HEK293 (cell line): ENCODE data around the gene ZNF431.

Source experiments
- CTCF ChIA-PET: fragments of 350-600 bp; formaldehyde crosslinking; extraction: SDS; loops from one replicate; lab custom pipeline; 2021; ENCODE audit warnings: antibody characterized with exemption; lab: Yijun Ruan, JAX
- POLR2A ChIA-PET: fragments of 300-600 bp; formaldehyde crosslinking; extraction: SDS; loops from one replicate; lab custom pipeline; 2020; ENCODE audit warnings: antibody characterized with exemption, inconsistent platforms; lab: Yijun Ruan, JAX
- H3K27ac ChIP-seq: fragments of 200-500 bp; sonication (Bioruptor generic); 2 replicates; pipeline ENCODE4 v1.5.1; 2014; ENCODE audit warnings: low read depth, low read length, control low read depth, inconsistent platforms; ENCODE audit errors: extremely low read depth
- H3K36me3 ChIP-seq, 2 experiments: fragments of 200-500 bp in 1 of 2; sonication (Bioruptor generic) in 1 of 2; 1 replicate in 1 of 2; 2 replicates in 1 of 2; pipeline ENCODE4 v1.5.1; 2014 to 2017; ENCODE audit warnings: inconsistent platforms in 2 of 2, low read length in 2 of 2; ENCODE audit not compliant: control insufficient read depth in 2 of 2, insufficient read depth in 1 of 2
- H3K4me1 ChIP-seq: fragments of 200-500 bp; sonication (Bioruptor generic); 2 replicates; pipeline ENCODE4 v1.5.1; 2014; ENCODE audit warnings: mild to moderate bottlenecking, low read length, inconsistent platforms; ENCODE audit not compliant: control insufficient read depth, insufficient read depth
- H3K4me3 ChIP-seq: 2 replicates; pipeline ENCODE4 v1.5.1; 2011; ENCODE audit warnings: low read depth, mild to moderate bottlenecking, control low read depth, low read length, moderate library complexity
- H3K9me3 ChIP-seq: fragments of 200-500 bp; sonication (Bioruptor generic); 2 replicates; pipeline ENCODE4 v1.5.1; 2014; ENCODE audit warnings: low read depth, low read length, inconsistent platforms; ENCODE audit not compliant: control insufficient read depth, insufficient read depth
- KLF8 ChIP-seq: fragments of 450-650 bp; formaldehyde crosslinking; IDR thresholded peaks from 2 replicates; pipeline ENCODE4 v1.5.1; 2016; ENCODE audit warnings: missing biosample characterization, missing genetic modification characterization
- OVOL3 ChIP-seq: fragments of 450-650 bp; formaldehyde crosslinking; IDR thresholded peaks from 2 replicates; pipeline ENCODE4 v1.5.1; 2016; ENCODE audit warnings: missing biosample characterization, missing genetic modification characterization
- ZBTB17 ChIP-seq: fragments of 450-650 bp; formaldehyde crosslinking; IDR thresholded peaks from 2 replicates; pipeline ENCODE4 v1.5.1; 2016; ENCODE audit warnings: missing biosample characterization, missing genetic modification characterization
- ZBTB21 ChIP-seq: fragments of 450-650 bp; formaldehyde crosslinking; IDR thresholded peaks from 2 replicates; pipeline ENCODE4 v1.5.1; 2017; ENCODE audit warnings: missing biosample characterization, missing genetic modification characterization
- ZFP37 ChIP-seq: fragments of 450-650 bp; formaldehyde crosslinking; IDR thresholded peaks from 2 replicates; pipeline ENCODE4 v1.5.1; 2016; ENCODE audit warnings: missing biosample characterization, missing genetic modification characterization
- ZNF132 ChIP-seq: fragments of 450-650 bp; formaldehyde crosslinking; IDR thresholded peaks from 2 replicates; pipeline ENCODE4 v1.5.1; 2017; ENCODE audit warnings: missing biosample characterization, missing genetic modification characterization, borderline replicate concordance
- ZNF140 ChIP-seq: fragments of 450-650 bp; formaldehyde crosslinking; IDR thresholded peaks from 2 replicates; pipeline ENCODE4 v1.5.1; 2016; ENCODE audit warnings: missing biosample characterization, missing genetic modification characterization
- ZNF146 ChIP-seq: fragments of 450-650 bp; formaldehyde crosslinking; IDR thresholded peaks from 2 replicates; pipeline ENCODE4 v1.5.1; 2016; ENCODE audit warnings: missing biosample characterization, missing genetic modification characterization
- ZNF157 ChIP-seq: fragments of 450-650 bp; formaldehyde crosslinking; IDR thresholded peaks from 2 replicates; pipeline ENCODE4 v1.5.1; 2016; ENCODE audit warnings: missing biosample characterization, missing genetic modification characterization
- ZNF169 ChIP-seq: fragments of 450-650 bp; formaldehyde crosslinking; IDR thresholded peaks from 2 replicates; pipeline ENCODE4 v1.5.1; 2016; ENCODE audit warnings: missing biosample characterization, missing genetic modification characterization
- ZNF266 ChIP-seq: fragments of 450-650 bp; formaldehyde crosslinking; IDR thresholded peaks from 2 replicates; pipeline ENCODE4 v1.5.1; 2016; ENCODE audit warnings: missing biosample characterization, missing genetic modification characterization, low read depth
- ZNF274 ChIP-seq, 2 experiments: fragments of 200-500 bp in 1 of 2; fragments of 450-650 bp in 1 of 2; sonication (Bioruptor generic) in 1 of 2; formaldehyde crosslinking in 1 of 2; IDR thresholded peaks; 2 replicates each; pipeline versions ENCODE4 v1.5.1 to v1.6.1; 2014 to 2016; ENCODE audit warnings: borderline replicate concordance in 1 of 2, inconsistent platforms in 1 of 2, low read length in 1 of 2, missing biosample characterization in 1 of 2, missing genetic modification characterization in 1 of 2
- ZNF324 ChIP-seq: fragments of 450-650 bp; formaldehyde crosslinking; IDR thresholded peaks from 2 replicates; pipeline ENCODE4 v1.5.1; 2016; ENCODE audit warnings: missing biosample characterization, missing genetic modification characterization
- ZNF350 ChIP-seq: fragments of 450-650 bp; formaldehyde crosslinking; IDR thresholded peaks from 2 replicates; pipeline ENCODE4 v1.5.0; 2017; ENCODE audit warnings: missing biosample characterization, mild to moderate bottlenecking, missing genetic modification characterization
- ZNF416 ChIP-seq: fragments of 450-650 bp; formaldehyde crosslinking; IDR thresholded peaks from 2 replicates; pipeline ENCODE4 v1.5.1; 2016; ENCODE audit warnings: missing biosample characterization, missing genetic modification characterization
- ZNF529 ChIP-seq: fragments of 450-650 bp; formaldehyde crosslinking; IDR thresholded peaks from 2 replicates; pipeline ENCODE4 v1.5.1; 2017; ENCODE audit warnings: missing genetic modification characterization, missing biosample characterization; ENCODE audit not compliant: insufficient replicate concordance
- ZNF530 ChIP-seq: fragments of 450-650 bp; formaldehyde crosslinking; IDR thresholded peaks from 2 replicates; pipeline ENCODE4 v1.5.1; 2016; ENCODE audit warnings: low read depth, missing biosample characterization, missing genetic modification characterization
- ZNF544 ChIP-seq: fragments of 450-650 bp; formaldehyde crosslinking; IDR thresholded peaks from 2 replicates; pipeline ENCODE4 v1.5.0; 2017; ENCODE audit warnings: missing biosample characterization, missing genetic modification characterization
- ZNF549 ChIP-seq: fragments of 450-650 bp; IDR thresholded peaks from 2 replicates; pipeline ENCODE4 v1.5.1; 2018; ENCODE audit warnings: missing biosample characterization, missing genetic modification characterization, mild to moderate bottlenecking, inconsistent platforms, moderate library complexity
- ZNF555 ChIP-seq: fragments of 450-650 bp; formaldehyde crosslinking; conservative IDR thresholded peaks from 2 replicates; pipeline ENCODE4 v1.5.1; 2017; ENCODE audit warnings: missing biosample characterization, mild to moderate bottlenecking, missing genetic modification characterization, inconsistent platforms
- ZNF585B ChIP-seq: fragments of 450-650 bp; formaldehyde crosslinking; IDR thresholded peaks from 2 replicates; pipeline ENCODE4 v1.5.1; 2016; ENCODE audit warnings: missing biosample characterization, missing genetic modification characterization
- ZNF600 ChIP-seq: fragments of 450-650 bp; formaldehyde crosslinking; IDR thresholded peaks from 2 replicates; pipeline ENCODE4 v1.5.1; 2016; ENCODE audit warnings: missing biosample characterization, missing genetic modification characterization
- ZSCAN23 ChIP-seq: fragments of 450-650 bp; formaldehyde crosslinking; IDR thresholded peaks from 2 replicates; pipeline ENCODE4 v1.5.1; 2016; ENCODE audit warnings: missing biosample characterization, missing genetic modification characterization
- TF ChIP-seq, protein P1 (sequence below): fragments of 450-650 bp; formaldehyde crosslinking; IDR thresholded peaks from 2 replicates; pipeline ENCODE4 v1.5.0; 2017; ENCODE audit warnings: missing biosample characterization, missing genetic modification characterization, borderline replicate concordance
- TF ChIP-seq, protein P2 (sequence below): fragments of 450-650 bp; formaldehyde crosslinking; IDR thresholded peaks from 2 replicates; pipeline ENCODE4 v1.5.1; 2016; ENCODE audit warnings: missing biosample characterization, missing genetic modification characterization
- TF ChIP-seq, protein P3 (sequence below): IDR thresholded peaks from 2 replicates; pipeline ENCODE4 v1.6.1; 2011; ENCODE audit warnings: mild to moderate bottlenecking, low read depth, low read length, borderline replicate concordance

ZNF431 gene

DNA sequence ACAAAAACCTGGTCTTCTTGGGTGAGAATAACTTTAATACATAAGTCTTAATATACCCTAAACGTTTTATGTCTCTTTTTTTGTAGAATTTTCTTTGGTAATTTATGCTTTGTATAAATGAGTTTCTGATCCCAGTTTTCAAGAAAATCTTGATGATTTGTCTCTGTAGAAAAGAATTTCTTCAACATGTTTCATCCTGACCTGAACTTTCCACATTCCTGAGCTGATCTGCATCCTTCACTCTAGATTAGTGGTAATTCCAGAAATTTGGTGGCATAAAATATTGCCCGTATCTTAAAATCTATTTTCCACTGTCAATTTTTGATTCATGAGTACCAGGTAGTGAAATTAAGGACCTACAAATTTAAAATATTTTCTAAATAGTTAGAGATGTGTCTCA is 43.5 kb upstream of the ZNF431 start:
- H3K4me1 ChIP-seq: no peaks in the 10 kb centered on the region
- H3K4me3 ChIP-seq: no peak overlapping the region
- no peak overlapping the region for H3K27ac ChIP-seq
- CTCF ChIA-PET: no interaction called here
- H3K36me3 ChIP-seq: peaks cover 42 to 52% of the 10 kb centered on the region in 2 experiments
- no peaks in the 10 kb centered on the region for H3K9me3 ChIP-seq
- POLR2A ChIA-PET: no interaction called here
- TF ChIP-seq ZNF529 (tag by site-specific recombination): no peak
- TF ChIP-seq ZNF266 (tag by site-specific recombination): no peak
- no peak for TF ChIP-seq ZNF530 (tag by site-specific recombination)
- no peak for TF ChIP-seq ZNF544 (tag by site-specific recombination)
- TF ChIP-seq ZNF132 (tag by site-specific recombination): no peak
- no peak for TF ChIP-seq ZBTB21
- TF ChIP-seq ZNF140 (tag by site-specific recombination): no peak
- TF ChIP-seq OVOL3 (tag by site-specific recombination): no peak
- no peak for TF ChIP-seq ZNF169 (tag by site-specific recombination)
- no peak for TF ChIP-seq ZNF549
- TF ChIP-seq ZFP37: no peak
- TF ChIP-seq, protein P1, sequence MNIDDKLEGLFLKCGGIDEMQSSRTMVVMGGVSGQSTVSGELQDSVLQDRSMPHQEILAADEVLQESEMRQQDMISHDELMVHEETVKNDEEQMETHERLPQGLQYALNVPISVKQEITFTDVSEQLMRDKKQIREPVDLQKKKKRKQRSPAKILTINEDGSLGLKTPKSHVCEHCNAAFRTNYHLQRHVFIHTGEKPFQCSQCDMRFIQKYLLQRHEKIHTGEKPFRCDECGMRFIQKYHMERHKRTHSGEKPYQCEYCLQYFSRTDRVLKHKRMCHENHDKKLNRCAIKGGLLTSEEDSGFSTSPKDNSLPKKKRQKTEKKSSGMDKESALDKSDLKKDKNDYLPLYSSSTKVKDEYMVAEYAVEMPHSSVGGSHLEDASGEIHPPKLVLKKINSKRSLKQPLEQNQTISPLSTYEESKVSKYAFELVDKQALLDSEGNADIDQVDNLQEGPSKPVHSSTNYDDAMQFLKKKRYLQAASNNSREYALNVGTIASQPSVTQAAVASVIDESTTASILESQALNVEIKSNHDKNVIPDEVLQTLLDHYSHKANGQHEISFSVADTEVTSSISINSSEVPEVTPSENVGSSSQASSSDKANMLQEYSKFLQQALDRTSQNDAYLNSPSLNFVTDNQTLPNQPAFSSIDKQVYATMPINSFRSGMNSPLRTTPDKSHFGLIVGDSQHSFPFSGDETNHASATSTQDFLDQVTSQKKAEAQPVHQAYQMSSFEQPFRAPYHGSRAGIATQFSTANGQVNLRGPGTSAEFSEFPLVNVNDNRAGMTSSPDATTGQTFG (tag by site-specific recombination): no peak
- no peak for TF ChIP-seq ZNF324
- TF ChIP-seq ZNF585B: no peak
- no peak for TF ChIP-seq ZNF600 (tag by site-specific recombination)
- no peak for TF ChIP-seq ZNF274 (IDR thresholded peaks at IDR 0.05; ENCODE audit: low read length)
- no peak for TF ChIP-seq ZNF274 (tag by site-specific recombination; IDR thresholded peaks at IDR 0.05; ENCODE audit: borderline replicate concordance)
- no peak for TF ChIP-seq ZNF350 (tag by site-specific recombination)

DNA sequence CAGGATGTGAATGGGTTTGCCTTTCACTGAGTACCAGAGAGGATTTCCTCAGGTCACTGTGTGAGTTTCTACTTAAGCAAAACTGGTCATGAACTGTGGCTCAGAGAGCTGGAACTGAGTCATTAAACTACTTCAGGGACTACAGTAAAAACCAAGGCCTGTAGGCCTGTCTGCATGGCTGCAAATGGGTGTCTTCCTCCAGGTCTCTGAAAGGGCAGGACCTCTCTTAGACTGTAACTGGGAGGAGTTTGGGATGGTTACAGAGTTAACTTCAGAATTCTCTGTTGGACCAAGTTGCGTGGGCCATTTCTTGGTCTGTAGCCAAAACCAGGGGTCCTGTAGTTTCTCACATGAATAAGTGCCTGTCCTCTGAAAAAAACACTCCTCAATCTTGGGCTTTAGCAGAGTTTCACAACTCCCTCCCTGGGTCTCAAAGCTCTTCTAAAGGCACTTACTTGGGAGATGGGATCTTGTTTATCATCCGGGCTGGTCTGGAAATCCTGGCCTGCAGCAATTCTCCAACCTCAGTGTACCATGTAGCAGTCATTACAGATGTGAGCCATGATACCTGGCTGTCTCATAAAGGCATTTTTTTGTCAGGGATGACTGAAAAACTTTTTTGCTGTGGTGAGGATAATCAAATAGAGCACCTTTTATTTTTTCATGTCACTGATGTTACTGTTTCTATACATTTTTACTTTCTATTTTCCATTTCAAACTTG is 40.2 kb upstream of the ZNF431 start:
- peaks cover 58 to 62% of the 10 kb centered on the region in 2 experiments for H3K36me3 ChIP-seq
- POLR2A ChIA-PET: no interaction called here

More for the DNA sequence above, 40.2 kb upstream of the ZNF431 start:
- no peak for TF ChIP-seq OVOL3 (tag by site-specific recombination)
- TF ChIP-seq ZNF555: no peak
- no peak for TF ChIP-seq ZNF416 (tag by site-specific recombination)
- TF ChIP-seq, protein P2, sequence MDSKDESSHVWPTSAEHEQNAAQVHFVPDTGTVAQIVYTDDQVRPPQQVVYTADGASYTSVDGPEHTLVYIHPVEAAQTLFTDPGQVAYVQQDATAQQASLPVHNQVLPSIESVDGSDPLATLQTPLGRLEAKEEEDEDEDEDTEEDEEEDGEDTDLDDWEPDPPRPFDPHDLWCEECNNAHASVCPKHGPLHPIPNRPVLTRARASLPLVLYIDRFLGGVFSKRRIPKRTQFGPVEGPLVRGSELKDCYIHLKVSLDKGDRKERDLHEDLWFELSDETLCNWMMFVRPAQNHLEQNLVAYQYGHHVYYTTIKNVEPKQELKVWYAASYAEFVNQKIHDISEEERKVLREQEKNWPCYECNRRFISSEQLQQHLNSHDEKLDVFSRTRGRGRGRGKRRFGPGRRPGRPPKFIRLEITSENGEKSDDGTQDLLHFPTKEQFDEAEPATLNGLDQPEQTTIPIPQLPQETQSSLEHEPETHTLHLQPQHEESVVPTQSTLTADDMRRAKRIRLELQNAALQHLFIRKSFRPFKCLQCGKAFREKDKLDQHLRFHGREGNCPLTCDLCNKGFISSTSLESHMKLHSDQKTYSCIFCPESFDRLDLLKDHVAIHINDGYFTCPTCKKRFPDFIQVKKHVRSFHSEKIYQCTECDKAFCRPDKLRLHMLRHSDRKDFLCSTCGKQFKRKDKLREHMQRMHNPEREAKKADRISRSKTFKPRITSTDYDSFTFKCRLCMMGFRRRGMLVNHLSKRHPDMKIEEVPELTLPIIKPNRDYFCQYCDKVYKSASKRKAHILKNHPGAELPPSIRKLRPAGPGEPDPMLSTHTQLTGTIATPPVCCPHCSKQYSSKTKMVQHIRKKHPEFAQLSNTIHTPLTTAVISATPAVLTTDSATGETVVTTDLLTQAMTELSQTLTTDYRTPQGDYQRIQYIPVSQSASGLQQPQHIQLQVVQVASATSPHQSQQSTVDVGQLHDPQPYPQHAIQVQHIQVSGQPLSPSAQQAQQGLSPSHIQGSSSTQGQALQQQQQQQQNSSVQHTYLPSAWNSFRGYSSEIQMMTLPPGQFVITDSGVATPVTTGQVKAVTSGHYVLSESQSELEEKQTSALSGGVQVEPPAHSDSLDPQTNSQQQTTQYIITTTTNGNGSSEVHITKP (tag by site-specific recombination): no peak
- no peak for TF ChIP-seq ZBTB17
- TF ChIP-seq, protein P3, sequence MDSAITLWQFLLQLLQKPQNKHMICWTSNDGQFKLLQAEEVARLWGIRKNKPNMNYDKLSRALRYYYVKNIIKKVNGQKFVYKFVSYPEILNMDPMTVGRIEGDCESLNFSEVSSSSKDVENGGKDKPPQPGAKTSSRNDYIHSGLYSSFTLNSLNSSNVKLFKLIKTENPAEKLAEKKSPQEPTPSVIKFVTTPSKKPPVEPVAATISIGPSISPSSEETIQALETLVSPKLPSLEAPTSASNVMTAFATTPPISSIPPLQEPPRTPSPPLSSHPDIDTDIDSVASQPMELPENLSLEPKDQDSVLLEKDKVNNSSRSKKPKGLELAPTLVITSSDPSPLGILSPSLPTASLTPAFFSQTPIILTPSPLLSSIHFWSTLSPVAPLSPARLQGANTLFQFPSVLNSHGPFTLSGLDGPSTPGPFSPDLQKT: no peak
- TF ChIP-seq KLF8 (tag by site-specific recombination): no peak
- TF ChIP-seq ZSCAN23 (tag by site-specific recombination): no peak
- no peak for TF ChIP-seq ZNF146 (tag by site-specific recombination)
- no peak for TF ChIP-seq ZNF169 (tag by site-specific recombination)
- no peak for TF ChIP-seq ZNF157 (tag by site-specific recombination)
- H3K27ac ChIP-seq: no peak overlapping the region
- no peaks in the 10 kb centered on the region for H3K9me3 ChIP-seq
- H3K4me3 ChIP-seq: no peak overlapping the region
- CTCF ChIA-PET: no interaction called here
- no peaks in the 10 kb centered on the region for H3K4me1 ChIP-seq
